HepG2 (cell line): Measurements from ENCODE around the gene KCNJ5. TPM values are rescaled to one million over a fixed set of nuclear protein-coding genes. Genes with fewer than 3 reads are reported as not detected.

ENCODE experiments used
- ATAC-seq: fragments of 200-7000 bp; cut with Tn5 transposase; 3 replicates; pipeline ENCODE4 v1.9.1; 2020; ENCODE audit warnings: mild to moderate bottlenecking, moderate library complexity
- BruUV-seq: library from RNA; stranded (reverse); fragments of 400-500 nt; replicated peaks from 2 replicates; lab custom pipeline; 2021; lab: Mats Ljungman, UMichigan
- CTCF ChIA-PET: fragments of 300-600 bp; formaldehyde crosslinking; extraction: SDS; loops from one replicate; lab custom pipeline; 2021; ENCODE audit warnings: low total read pairs, inconsistent platforms, low intra/inter-chr PET ratio; lab: Yijun Ruan, JAX
- POLR2A ChIA-PET: fragments of 350-600 bp; sonication (Branson Sonifier 250); formaldehyde crosslinking; loops from one replicate; lab custom pipeline; 2020; ENCODE audit warnings: antibody characterized with exemption, inconsistent platforms; lab: Yijun Ruan, JAX
- DNase-seq: peaks from one replicate; pipeline ENCODE4 v3.0.0-alpha.2; 2015; ENCODE audit warnings: low spot score
- FAIRE-seq: peaks from 3 replicates; lab custom pipeline; 2011; peaks lifted over from hg19 to GRCh38; lab: Jason Lieb, UNC
- H2AFZ ChIP-seq: one replicate; pipeline ENCODE4 v1.6.1; 2011; ENCODE audit warnings: low read length, inconsistent platforms
- H3K27ac ChIP-seq: fragments of 300-600 bp; 3 replicates; pipeline ENCODE4 v1.8.0; 2011; ENCODE audit warnings: mixed run types, mild to moderate bottlenecking, mixed read lengths, low read length, inconsistent platforms; ENCODE audit not compliant: insufficient read depth; ENCODE audit errors: extremely low read length
- H3K27me3 ChIP-seq, 2 experiments: fragments of 200-600 bp in 1 of 2; 2 replicates in 1 of 2; 3 replicates in 1 of 2; pipeline versions ENCODE4 v1.6.0 to v1.8.0; 2011; ENCODE audit warnings: low read length in 2 of 2, mild to moderate bottlenecking in 2 of 2, moderate library complexity in 2 of 2, inconsistent platforms in 1 of 2; ENCODE audit not compliant: insufficient read depth in 2 of 2, control insufficient read depth in 1 of 2
- H3K36me3 ChIP-seq, 2 experiments: fragments of 200-600 bp in 1 of 2; replicated peaks in 1 of 2; 2 replicates in 1 of 2; 3 replicates in 1 of 2; pipeline versions ENCODE4 v1.5.1 to v1.8.0; 2011; ENCODE audit warnings: low read length in 2 of 2, inconsistent platforms in 1 of 2; ENCODE audit not compliant: insufficient read depth in 2 of 2, control insufficient read depth in 1 of 2
- H3K4me1 ChIP-seq: 2 replicates; pipeline ENCODE4 v1.5.1; 2012; ENCODE audit warnings: low read length, inconsistent platforms; ENCODE audit not compliant: insufficient read depth
- H3K4me2 ChIP-seq: 2 replicates; pipeline ENCODE4 v1.6.0; 2011; ENCODE audit warnings: low read depth, low read length, inconsistent platforms
- H3K4me3 ChIP-seq, 3 experiments: fragments of 200-600 bp in 1 of 3; sonication (generic), shearing (Covaris generic) in 1 of 3; replicated peaks in 1 of 3; 2 replicates each; pipeline ENCODE4 v1.5.1; 2011 to 2016; ENCODE audit warnings: low read length in 3 of 3, inconsistent platforms in 2 of 3, low read depth in 2 of 3, mild to moderate bottlenecking in 2 of 3, control low read depth in 1 of 3, mixed read lengths in 1 of 3; ENCODE audit not compliant: insufficient read depth in 1 of 3
- H3K79me2 ChIP-seq: one replicate; pipeline ENCODE4 v1.6.1; 2011; ENCODE audit warnings: low read length, inconsistent platforms; ENCODE audit not compliant: insufficient read depth
- H3K9ac ChIP-seq: 2 replicates; pipeline ENCODE4 v1.6.0; 2011; ENCODE audit warnings: mild to moderate bottlenecking, low read depth, low read length, inconsistent platforms; ENCODE audit not compliant: insufficient read depth
- H3K9me3 ChIP-seq: 2 replicates; pipeline ENCODE4 v1.5.1; 2012; ENCODE audit warnings: mild to moderate bottlenecking, low read length
- H4K20me1 ChIP-seq: 2 replicates; pipeline ENCODE4 v1.6.0; 2011; ENCODE audit warnings: inconsistent platforms, mild to moderate bottlenecking, low read length, moderate library complexity; ENCODE audit not compliant: insufficient read depth
- ARHGAP35 ChIP-seq: sonication (generic); formaldehyde crosslinking; IDR thresholded peaks from 2 replicates; pipeline ENCODE4 v1.9.0; 2022; ENCODE audit warnings: mild to moderate bottlenecking, inconsistent platforms, moderate library complexity, missing genetic modification reagents, borderline replicate concordance
- ERF ChIP-seq: IDR thresholded peaks from 2 replicates; pipeline ENCODE4 v1.6.1; 2018; ENCODE audit warnings: missing biosample characterization, missing genetic modification reagents
- FOXK1 ChIP-seq: sonication (generic); formaldehyde crosslinking; IDR thresholded peaks from 2 replicates; pipeline ENCODE4 v1.4.0; 2020; ENCODE audit warnings: low read depth, missing genetic modification reagents, borderline replicate concordance
- GATAD1 ChIP-seq: IDR thresholded peaks from 2 replicates; pipeline ENCODE4 v1.6.1; 2016; ENCODE audit warnings: missing genetic modification reagents, missing compliant biosample characterization
- NFE2L1 ChIP-seq: sonication (generic); formaldehyde crosslinking; IDR thresholded peaks from 2 replicates; pipeline ENCODE4 v1.4.0; 2020; ENCODE audit warnings: missing genetic modification reagents, mild to moderate bottlenecking, borderline replicate concordance
- PAF1 ChIP-seq: IDR thresholded peaks from 2 replicates; pipeline ENCODE4 v1.6.1; 2016; ENCODE audit warnings: missing genetic modification reagents, missing compliant biosample characterization
- PLRG1 ChIP-seq: fragments of 450-650 bp; conservative IDR thresholded peaks from 2 replicates; pipeline ENCODE4 v1.6.1; 2016
- RNF219 ChIP-seq: sonication (generic); formaldehyde crosslinking; IDR thresholded peaks from 2 replicates; pipeline ENCODE4 v1.5.0; 2020; ENCODE audit warnings: mild to moderate bottlenecking, missing genetic modification reagents
- ZNF33A ChIP-seq: sonication (generic); formaldehyde crosslinking; IDR thresholded peaks from 2 replicates; pipeline ENCODE4 v1.5.1; 2020; ENCODE audit warnings: missing genetic modification reagents, mild to moderate bottlenecking, moderate library complexity, borderline replicate concordance
- ZNF441 ChIP-seq: sonication (generic); formaldehyde crosslinking; IDR thresholded peaks from 2 replicates; pipeline ENCODE4 v1.7.0; 2021; ENCODE audit warnings: missing genetic modification reagents, borderline replicate concordance
- ZNF605 ChIP-seq: sonication (generic); formaldehyde crosslinking; IDR thresholded peaks from 2 replicates; pipeline ENCODE4 v1.8.0; 2022; ENCODE audit warnings: mild to moderate bottlenecking, missing genetic modification reagents
- ZNF883 ChIP-seq: sonication (generic); formaldehyde crosslinking; IDR thresholded peaks from 2 replicates; pipeline ENCODE4 v1.5.1; 2020; ENCODE audit warnings: mild to moderate bottlenecking, missing genetic modification reagents; ENCODE audit errors: not compliant biosample characterization
- ZSCAN21 ChIP-seq: sonication (generic); formaldehyde crosslinking; IDR thresholded peaks from 2 replicates; pipeline ENCODE4 v1.8.0; 2022; ENCODE audit warnings: mild to moderate bottlenecking, missing genetic modification reagents, moderate library complexity, borderline replicate concordance
- WGBS: methylation state at CpG from one replicate; pipeline ENCODE4 v1.1.6; 2017; ENCODE audit warnings: low lambda C conversion rate; 5-methylcytosine and 5-hydroxymethylcytosine counted together
- in situ Hi-C: cut with HindIII; loops from 2 replicates; pipeline ENCODE4 v1.10.0; 2017; ENCODE audit warnings: low pct_unique_long_range_greater_than_20kb; ENCODE audit not compliant: extremely low pct_ligation_motif_present
- intact Hi-C: fragments of 100-400 bp; cut with micrococcal nuclease; formaldehyde crosslinking; loops from one replicate; pipeline ENCODE4 v1.10.0; 2022; ENCODE audit not compliant: unreplicated experiment
- polyA plus RNA-seq, 8 experiments: library from polyadenylated mRNA; depleted of rRNA in 3 of 8; stranded (reverse) in 7 of 8; unstranded in 1 of 8; fragments of >200 nt; fragmentation: Illumina TruSeq in 4 of 8; extraction: Trizol in 4 of 8; gene quantifications; 2 replicates each; pipeline versions ENCODE4 v1.2.1 to v1.2.3, GENCODE V29; 2011 to 2016; ENCODE audit warnings: low read depth in 4 of 8, missing spikeins in 1 of 8, mixed read lengths in 1 of 8; ENCODE audit not compliant: insufficient read depth in 1 of 8
- total RNA-seq, 5 experiments: library from RNA; depleted of rRNA; stranded (reverse); fragments of >200 nt; fragmentation: Illumina TruSeq; extraction: Trizol; gene quantifications; 2 replicates each; pipeline ENCODE4 v1.2.3, GENCODE V29; 2016; ENCODE audit warnings: low read depth in 1 of 5

KCNJ5 gene
- total and polyA plus RNA-seq, 2 of the 13 experiments (the other 11 are each of a cell fraction or from before 2014, with no cell fraction given) = not detected

GRCh38 chr11:128907585-128907984 lies 16.4 kb downstream of the KCNJ5 start:
- 0% methylated on average over 4 of the region's 4 CpGs for WGBS
- ChIA-PET POLR2A (no interaction called here), CTCF (no interaction called here)
- Histone ChIP-seq H3K9me3 (no peaks in the 10 kb centered on the region), H3K9ac (no peak overlapping the region), H3K79me2 (no peaks in the 10 kb centered on the region), H3K27me3 (peaks cover 5 to 23% of the 10 kb centered on the region in 2 experiments; a peak in 3 of 5 replicates), H3K27ac (no peak overlapping the region), H4K20me1 (no peaks in the 10 kb centered on the region), H3K4me1 (no peaks in the 10 kb centered on the region), H3K4me3 (no peak overlapping the region), H3K36me3 (no peaks in the 10 kb centered on the region), H3K4me2 (no peak overlapping the region), H2AFZ (no peak overlapping the region)
- in situ Hi-C loops = no loop called here
- FAIRE-seq = no peak
- DNase-seq = no peak
- intact Hi-C loops = no loop called here
- no TSS peak for BruUV-seq
- no peak for ATAC-seq
- TF ChIP-seq ZNF33A (CRISPR knock-in tag) (no peak), ZNF605 (no peak), ARHGAP35 (CRISPR knock-in tag) (no peak), ZNF883 (no peak), PLRG1 (no peak), ZSCAN21 (CRISPR knock-in tag) (no peak), FOXK1 (CRISPR knock-in tag) (no peak), GATAD1 (CRISPR knock-in tag) (no peak), ERF (CRISPR knock-in tag) (no peak), NFE2L1 (CRISPR knock-in tag) (no peak), ZNF441 (no peak), PAF1 (CRISPR knock-in tag) (no peak), RNF219 (no peak)
